Measurements from ENCODE around the gene RAF1. TPM values are rescaled to one million over a fixed set of nuclear protein-coding genes. Genes with fewer than 3 reads are reported as not detected.

RAF1 gene
- total and polyA plus RNA-seq, 3 donors from 2014 or later: 68.7 to 138 (median 133) TPM

GRCh38 chr3:12692444-12692843 lies 28.5 kb upstream of the RAF1 start:
- Histone ChIP-seq H3K27me3 (no peaks in the 10 kb centered on the region), H3K36me3 (ENCODE audit: low read depth, missing control alignments) (no peaks in the 10 kb centered on the region), H3K27ac (no peak overlapping the region), H3K4me3 (no peak overlapping the region), H3K9me3 (no peaks in the 10 kb centered on the region), H3K4me1 (no peaks in the 10 kb centered on the region)
- no peak for TF ChIP-seq POLR2A (IDR thresholded peaks at IDR 0.05)
- TF ChIP-seq, protein P1, sequence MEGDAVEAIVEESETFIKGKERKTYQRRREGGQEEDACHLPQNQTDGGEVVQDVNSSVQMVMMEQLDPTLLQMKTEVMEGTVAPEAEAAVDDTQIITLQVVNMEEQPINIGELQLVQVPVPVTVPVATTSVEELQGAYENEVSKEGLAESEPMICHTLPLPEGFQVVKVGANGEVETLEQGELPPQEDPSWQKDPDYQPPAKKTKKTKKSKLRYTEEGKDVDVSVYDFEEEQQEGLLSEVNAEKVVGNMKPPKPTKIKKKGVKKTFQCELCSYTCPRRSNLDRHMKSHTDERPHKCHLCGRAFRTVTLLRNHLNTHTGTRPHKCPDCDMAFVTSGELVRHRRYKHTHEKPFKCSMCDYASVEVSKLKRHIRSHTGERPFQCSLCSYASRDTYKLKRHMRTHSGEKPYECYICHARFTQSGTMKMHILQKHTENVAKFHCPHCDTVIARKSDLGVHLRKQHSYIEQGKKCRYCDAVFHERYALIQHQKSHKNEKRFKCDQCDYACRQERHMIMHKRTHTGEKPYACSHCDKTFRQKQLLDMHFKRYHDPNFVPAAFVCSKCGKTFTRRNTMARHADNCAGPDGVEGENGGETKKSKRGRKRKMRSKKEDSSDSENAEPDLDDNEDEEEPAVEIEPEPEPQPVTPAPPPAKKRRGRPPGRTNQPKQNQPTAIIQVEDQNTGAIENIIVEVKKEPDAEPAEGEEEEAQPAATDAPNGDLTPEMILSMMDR (IDR thresholded peaks at IDR 0.05): no peak
- WGBS, 2 donors: 93 to 95% methylated on average over 8 of the region's 8 CpGs
- intact Hi-C loops (cut with DNase I; ENCODE audit: low total_unique reads): no loop called here
- DNase-seq: no peak

GRCh38 chr3:12689997-12690711 lies 26.2 kb upstream of the RAF1 start:
- intact Hi-C loops (cut with DNase I; ENCODE audit: low total_unique reads): no loop called here
- no peaks in the 10 kb centered on the region for H3K36me3 ChIP-seq (ENCODE audit: low read depth, missing control alignments)
- 82 to 83% methylated on average over 11 of the region's 11 CpGs for WGBS, 2 donors
- no peaks in the 10 kb centered on the region for H3K4me1 ChIP-seq
- no peaks in the 10 kb centered on the region for H3K27me3 ChIP-seq
- DNase-seq: no peak
- no peak overlapping the region for H3K4me3 ChIP-seq
- no peaks in the 10 kb centered on the region for H3K9me3 ChIP-seq
- no peak overlapping the region for H3K27ac ChIP-seq
- TF ChIP-seq, protein P1 (IDR thresholded peaks at IDR 0.05): no peak
- no peak for TF ChIP-seq POLR2A (IDR thresholded peaks at IDR 0.05)

GRCh38 chr3:12687948-12688347 lies 24.0 kb upstream of the RAF1 start:
- TF ChIP-seq, protein P1 (IDR thresholded peaks at IDR 0.05): no peak
- no peak for TF ChIP-seq POLR2A (IDR thresholded peaks at IDR 0.05)
- H3K27me3 ChIP-seq: no peaks in the 10 kb centered on the region

DNA sequence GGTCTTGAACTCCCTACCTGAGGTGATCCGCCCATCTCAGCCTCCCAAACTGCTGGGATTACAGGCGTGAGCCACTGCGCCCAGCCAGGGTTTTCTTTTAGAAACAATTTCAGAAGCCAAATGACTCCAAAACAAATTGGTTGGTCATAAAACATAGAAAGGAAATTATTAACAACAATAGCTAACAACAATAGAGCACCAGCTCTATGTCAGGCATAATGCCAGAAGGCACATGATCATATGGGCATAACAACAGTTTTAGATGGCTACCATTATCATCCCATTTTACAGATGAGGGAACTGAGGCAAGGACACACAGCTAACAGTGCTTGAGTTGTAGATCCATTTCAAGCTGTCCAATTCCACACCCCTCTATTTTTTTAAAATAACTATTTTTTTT lies 22.2 kb upstream of the RAF1 start:
- no peaks in the 10 kb centered on the region for H3K27me3 ChIP-seq
- H3K9me3 ChIP-seq: no peaks in the 10 kb centered on the region
- WGBS, 2 donors: 84 to 94% methylated on average over 3 of the region's 3 CpGs
- intact Hi-C loops (cut with DNase I; ENCODE audit: low total_unique reads): no loop called here
- H3K36me3 ChIP-seq (ENCODE audit: low read depth, missing control alignments): no peaks in the 10 kb centered on the region
- DNase-seq: no peak
- H3K4me1 ChIP-seq: peaks cover 4% of the 10 kb centered on the region
- no peak for TF ChIP-seq POLR2A (IDR thresholded peaks at IDR 0.05)
- TF ChIP-seq, protein P1 (IDR thresholded peaks at IDR 0.05): no peak
- no peak overlapping the region for H3K27ac ChIP-seq
- H3K4me3 ChIP-seq: no peak overlapping the region

More at GRCh38 chr3:12687948-12688347, 24.0 kb upstream of the RAF1 start:
- intact Hi-C loops (cut with DNase I; ENCODE audit: low total_unique reads): no loop called here
- Histone ChIP-seq H3K4me3 (no peak overlapping the region), H3K9me3 (no peaks in the 10 kb centered on the region), H3K36me3 (ENCODE audit: low read depth, missing control alignments) (no peaks in the 10 kb centered on the region), H3K4me1 (no peaks in the 10 kb centered on the region), H3K27ac (no peak overlapping the region)
- 61 to 65% methylated on average over 4 of the region's 4 CpGs for WGBS, 2 donors
- no peak for DNase-seq

GRCh38 chr3:12681943-12682390 lies 18.1 kb upstream of the RAF1 start:
- H3K27me3 ChIP-seq: no peaks in the 10 kb centered on the region
- WGBS, 2 donors: 60 to 73% methylated on average over 1 of the region's 1 CpG
- H3K4me1 ChIP-seq: peaks cover 4% of the 10 kb centered on the region
- H3K36me3 ChIP-seq (ENCODE audit: low read depth, missing control alignments): no peaks in the 10 kb centered on the region
- DNase-seq: peak; percentile 41
- no peak overlapping the region for H3K4me3 ChIP-seq
- no peaks in the 10 kb centered on the region for H3K9me3 ChIP-seq
- H3K27ac ChIP-seq: peak overlapping the region; percentile 8 to 60
- intact Hi-C loops (cut with DNase I; ENCODE audit: low total_unique reads): no loop called here
- TF ChIP-seq POLR2A (IDR thresholded peaks at IDR 0.05): no peak
- TF ChIP-seq, protein P1 (IDR thresholded peaks at IDR 0.05): no peak
